Measurements from ENCODE around the gene SETD4.

SETD4 gene

GRCh38 chr21:35991131-35991530 is 69.2 kb downstream of the SETD4 start:
- H3K9me2 ChIP-seq (replicated peaks; ENCODE audit: control insufficient read depth, low read length): no peaks in the 10 kb centered on the region
- no peak overlapping the region for H3K27ac ChIP-seq (ENCODE audit: low read depth, low read length)
- no peaks in the 10 kb centered on the region for H3F3A ChIP-seq (ENCODE audit: control insufficient read depth, insufficient read depth)
- H4K20me1 ChIP-seq (ENCODE audit: control insufficient read depth, insufficient read depth, low read depth, low read length): no peaks in the 10 kb centered on the region
- H3K27me3 ChIP-seq (ENCODE audit: control insufficient read depth, low read length): 0 out of 2 replicates have a peak, but pooled peaks cover 3% of the 10 kb centered on the region
- no peaks in the 10 kb centered on the region for H3K79me2 ChIP-seq (ENCODE audit: control insufficient read depth, low read length)
- H3K36me3 ChIP-seq (ENCODE audit: control insufficient read depth, low read length): no peaks in the 10 kb centered on the region
- no peaks in the 10 kb centered on the region for H3K4me1 ChIP-seq (ENCODE audit: control insufficient read depth, low read length)
- no peak overlapping the region for H3K4me3 ChIP-seq (ENCODE audit: low read length)
- H3K4me2 ChIP-seq (ENCODE audit: low read length): no peak overlapping the region
- no peaks in the 10 kb centered on the region; the same call in 1 of the 2 replicates for H3K9me3 ChIP-seq (ENCODE audit: control insufficient read depth, insufficient read depth, low read length)
- TF ChIP-seq, protein P1, sequence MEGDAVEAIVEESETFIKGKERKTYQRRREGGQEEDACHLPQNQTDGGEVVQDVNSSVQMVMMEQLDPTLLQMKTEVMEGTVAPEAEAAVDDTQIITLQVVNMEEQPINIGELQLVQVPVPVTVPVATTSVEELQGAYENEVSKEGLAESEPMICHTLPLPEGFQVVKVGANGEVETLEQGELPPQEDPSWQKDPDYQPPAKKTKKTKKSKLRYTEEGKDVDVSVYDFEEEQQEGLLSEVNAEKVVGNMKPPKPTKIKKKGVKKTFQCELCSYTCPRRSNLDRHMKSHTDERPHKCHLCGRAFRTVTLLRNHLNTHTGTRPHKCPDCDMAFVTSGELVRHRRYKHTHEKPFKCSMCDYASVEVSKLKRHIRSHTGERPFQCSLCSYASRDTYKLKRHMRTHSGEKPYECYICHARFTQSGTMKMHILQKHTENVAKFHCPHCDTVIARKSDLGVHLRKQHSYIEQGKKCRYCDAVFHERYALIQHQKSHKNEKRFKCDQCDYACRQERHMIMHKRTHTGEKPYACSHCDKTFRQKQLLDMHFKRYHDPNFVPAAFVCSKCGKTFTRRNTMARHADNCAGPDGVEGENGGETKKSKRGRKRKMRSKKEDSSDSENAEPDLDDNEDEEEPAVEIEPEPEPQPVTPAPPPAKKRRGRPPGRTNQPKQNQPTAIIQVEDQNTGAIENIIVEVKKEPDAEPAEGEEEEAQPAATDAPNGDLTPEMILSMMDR (IDR thresholded peaks at IDR 0.05; ENCODE audit: low read depth, low read length, poor library complexity, severe bottlenecking): no peak
- no peak for TF ChIP-seq EZH2phosphoT487 (IDR thresholded peaks at IDR 0.05; ENCODE audit: borderline replicate concordance, low read length)

DNA sequence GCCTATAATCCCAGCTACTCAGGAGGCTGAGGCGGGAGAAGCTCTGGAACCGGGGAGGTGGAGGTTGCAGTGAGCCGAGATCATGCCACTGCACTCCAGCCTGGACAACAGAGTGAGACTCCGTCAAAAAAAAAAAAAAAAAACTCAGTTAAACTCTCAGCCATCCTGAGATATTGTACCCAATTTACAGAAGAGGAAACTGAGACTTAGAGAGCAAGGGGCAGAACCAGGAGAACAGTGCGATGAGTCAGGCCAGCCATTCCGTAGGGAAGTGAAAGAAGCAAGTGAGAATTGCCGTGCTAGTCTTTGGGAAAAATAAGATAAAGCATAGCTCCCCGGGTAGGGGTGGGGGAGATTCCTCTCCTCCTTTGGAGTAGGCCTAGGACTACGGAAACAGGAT is 69.7 kb downstream of the SETD4 start:
- TF ChIP-seq, protein P1 (IDR thresholded peaks at IDR 0.05; ENCODE audit: low read depth, low read length, poor library complexity, severe bottlenecking): no peak
- no peak for TF ChIP-seq EZH2phosphoT487 (IDR thresholded peaks at IDR 0.05; ENCODE audit: borderline replicate concordance, low read length)
- H3K4me3 ChIP-seq (ENCODE audit: low read length): no peak overlapping the region
- H3K27me3 ChIP-seq (ENCODE audit: control insufficient read depth, low read length): 0 out of 2 replicates have a peak, but pooled peaks cover 3% of the 10 kb centered on the region

GRCh38 chr21:35989138-35989735 is 71.1 kb downstream of the SETD4 start:
- no peaks in the 10 kb centered on the region for H3K4me1 ChIP-seq (ENCODE audit: control insufficient read depth, low read length)
- H3K79me2 ChIP-seq (ENCODE audit: control insufficient read depth, low read length): no peaks in the 10 kb centered on the region
- TF ChIP-seq, protein P1 (IDR thresholded peaks at IDR 0.05; ENCODE audit: low read depth, low read length, poor library complexity, severe bottlenecking): no peak
- no peak for TF ChIP-seq EZH2phosphoT487 (IDR thresholded peaks at IDR 0.05; ENCODE audit: borderline replicate concordance, low read length)
- 0 out of 2 replicates have a peak, but pooled peaks cover 3% of the 10 kb centered on the region for H3K27me3 ChIP-seq (ENCODE audit: control insufficient read depth, low read length)
- no peaks in the 10 kb centered on the region for H3K9me2 ChIP-seq (replicated peaks; ENCODE audit: control insufficient read depth, low read length)
- no peak overlapping the region for H3K4me2 ChIP-seq (ENCODE audit: low read length)
- H3K4me3 ChIP-seq (ENCODE audit: low read length): no peak overlapping the region
- no peaks in the 10 kb centered on the region for H4K20me1 ChIP-seq (ENCODE audit: control insufficient read depth, insufficient read depth, low read depth, low read length)
- no peaks in the 10 kb centered on the region for H3K36me3 ChIP-seq (ENCODE audit: control insufficient read depth, low read length)
- no peak overlapping the region for H3K27ac ChIP-seq (ENCODE audit: low read depth, low read length)
- no peaks in the 10 kb centered on the region; the same call in 1 of the 2 replicates for H3K9me3 ChIP-seq (ENCODE audit: control insufficient read depth, insufficient read depth, low read length)
- no peaks in the 10 kb centered on the region for H3F3A ChIP-seq (ENCODE audit: control insufficient read depth, insufficient read depth)

More for the DNA sequence above, 69.7 kb downstream of the SETD4 start:
- Histone ChIP-seq H3K9me3 (ENCODE audit: control insufficient read depth, insufficient read depth, low read length) (no peaks in the 10 kb centered on the region; the same call in 1 of the 2 replicates), H3K79me2 (ENCODE audit: control insufficient read depth, low read length) (no peaks in the 10 kb centered on the region), H3K36me3 (ENCODE audit: control insufficient read depth, low read length) (no peaks in the 10 kb centered on the region), H3F3A (ENCODE audit: control insufficient read depth, insufficient read depth) (no peaks in the 10 kb centered on the region), H3K27ac (ENCODE audit: low read depth, low read length) (no peak overlapping the region), H4K20me1 (ENCODE audit: control insufficient read depth, insufficient read depth, low read depth, low read length) (no peaks in the 10 kb centered on the region), H3K4me1 (ENCODE audit: control insufficient read depth, low read length) (no peaks in the 10 kb centered on the region), H3K9me2 (replicated peaks; ENCODE audit: control insufficient read depth, low read length) (no peaks in the 10 kb centered on the region), H3K4me2 (ENCODE audit: low read length) (no peak overlapping the region)
